IMR-90 (cell line): ENCODE results near the gene MAT2A. TPM values are rescaled to one million over a fixed set of nuclear protein-coding genes. Genes with fewer than 3 reads are reported as not detected.

Source experiments
- ATAC-seq: fragments of 200-7000 bp; cut with Tn5 transposase; 2 replicates; pipeline ENCODE4 v1.9.1; 2020; ENCODE audit warnings: low read depth, mild to moderate bottlenecking, moderate library complexity
- BruUV-seq: library from RNA; stranded (reverse); fragments of 400-500 nt; replicated peaks from 2 replicates; lab custom pipeline; 2021; lab: Mats Ljungman, UMichigan
- CTCF ChIA-PET: fragments of 300-600 bp; formaldehyde crosslinking; extraction: SDS; loops from one replicate; lab custom pipeline; 2021; ENCODE audit warnings: antibody characterized with exemption; lab: Yijun Ruan, JAX
- POLR2A ChIA-PET: fragments of 300-600 bp; sonication (Branson Sonifier 250); formaldehyde crosslinking; loops from one replicate; lab custom pipeline; 2022; ENCODE audit warnings: antibody characterized with exemption; ENCODE audit not compliant: unreplicated experiment; lab: Charles Lee
- DNase-seq: peaks from one replicate; pipeline ENCODE4 v3.0.0; 2013
- H2AFZ ChIP-seq: replicated peaks from 2 replicates; pipeline ENCODE3; 2013; ENCODE audit warnings: low read length, mild to moderate bottlenecking; ENCODE audit not compliant: poor library complexity
- H2AK5ac ChIP-seq: 2 replicates; pipeline ENCODE4 v1.6.1; 2013; ENCODE audit warnings: low read depth, low read length, inconsistent platforms
- H2AK9ac ChIP-seq: replicated peaks from 2 replicates; pipeline ENCODE3; 2013; ENCODE audit warnings: mild to moderate bottlenecking, low read depth, low read length, moderate library complexity; ENCODE audit not compliant: poor library complexity
- H2BK120ac ChIP-seq: 2 replicates; pipeline ENCODE4 v1.6.1; 2013; ENCODE audit warnings: low read depth, low read length, inconsistent platforms
- H2BK15ac ChIP-seq: 3 replicates; pipeline ENCODE4 v1.6.1; 2013; ENCODE audit warnings: low read depth, low read length, inconsistent platforms
- H2BK20ac ChIP-seq: 2 replicates; pipeline ENCODE4 v1.6.1; 2013; ENCODE audit warnings: low read depth, mild to moderate bottlenecking, inconsistent platforms, low read length, moderate library complexity
- H2BK5ac ChIP-seq: 2 replicates; pipeline ENCODE4 v1.6.1; 2013; ENCODE audit warnings: mild to moderate bottlenecking, low read depth, low read length, inconsistent platforms; ENCODE audit not compliant: poor library complexity, severe bottlenecking
- H3K14ac ChIP-seq: replicated peaks from 2 replicates; pipeline ENCODE4 v1.6.1; 2013; ENCODE audit warnings: low read depth, low read length, inconsistent platforms
- H3K18ac ChIP-seq: 2 replicates; pipeline ENCODE4 v1.6.1; 2013; ENCODE audit warnings: low read depth, low read length, control low read depth
- H3K23ac ChIP-seq: 2 replicates; pipeline ENCODE4 v1.6.1; 2013; ENCODE audit warnings: low read depth, low read length, inconsistent platforms
- H3K27ac ChIP-seq: 2 replicates; pipeline ENCODE4 v1.5.1; 2013; ENCODE audit warnings: mild to moderate bottlenecking, control low read depth, low read length; ENCODE audit not compliant: insufficient read depth
- H3K27me3 ChIP-seq: 2 replicates; pipeline ENCODE4 v1.6.1; 2013; ENCODE audit warnings: low read length; ENCODE audit not compliant: control insufficient read depth, insufficient read depth
- H3K36me3 ChIP-seq: 2 replicates; pipeline ENCODE4 v1.6.1; 2013; ENCODE audit warnings: low read length, mixed read lengths; ENCODE audit not compliant: control insufficient read depth, insufficient read depth
- H3K4ac ChIP-seq: 2 replicates; pipeline ENCODE4 v1.6.1; 2013; ENCODE audit warnings: low read depth, low read length, inconsistent platforms
- H3K4me1 ChIP-seq: 2 replicates; pipeline ENCODE4 v1.6.1; 2013; ENCODE audit warnings: low read length, mixed read lengths; ENCODE audit not compliant: control insufficient read depth, insufficient read depth
- H3K4me2 ChIP-seq: 2 replicates; pipeline ENCODE4 v1.6.1; 2013; ENCODE audit warnings: low read depth, mild to moderate bottlenecking, control low read depth, low read length, moderate library complexity
- H3K4me3 ChIP-seq: 2 replicates; pipeline ENCODE4 v1.5.1; 2013; ENCODE audit warnings: low read depth, mild to moderate bottlenecking, control low read depth, low read length, moderate library complexity; ENCODE audit not compliant: insufficient read depth
- H3K56ac ChIP-seq: 2 replicates; pipeline ENCODE4 v1.6.1; 2013; ENCODE audit warnings: low read length, inconsistent platforms; ENCODE audit not compliant: insufficient read depth; ENCODE audit errors: extremely low read depth
- H3K79me1 ChIP-seq, 2 experiments: 2 replicates each; pipeline ENCODE4 v1.6.1; 2013; ENCODE audit warnings: low read length in 2 of 2, inconsistent platforms in 1 of 2, low read depth in 1 of 2
- H3K9ac ChIP-seq: 2 replicates; pipeline ENCODE4 v1.6.1; 2013; ENCODE audit warnings: low read depth, low read length, control low read depth
- H3K9me1 ChIP-seq: 2 replicates; pipeline ENCODE4 v1.6.1; 2013; ENCODE audit warnings: low read length, inconsistent platforms; ENCODE audit not compliant: insufficient read depth
- H3K9me3 ChIP-seq: 2 replicates; pipeline ENCODE4 v1.6.1; 2013; ENCODE audit warnings: low read length; ENCODE audit not compliant: control insufficient read depth, insufficient read depth
- H4K20me1 ChIP-seq: 2 replicates; pipeline ENCODE4 v1.6.1; 2013; ENCODE audit warnings: low read length, inconsistent platforms; ENCODE audit not compliant: insufficient read depth
- H4K5ac ChIP-seq: 2 replicates; pipeline ENCODE4 v1.6.1; 2013; ENCODE audit warnings: mild to moderate bottlenecking, low read depth, low read length, control low read depth
- H4K8ac ChIP-seq, 2 experiments: 2 replicates each; pipeline ENCODE4 v1.6.1; 2013; ENCODE audit warnings: low read depth in 2 of 2, low read length in 2 of 2, control low read depth in 1 of 2, inconsistent platforms in 1 of 2
- H4K91ac ChIP-seq: 2 replicates; pipeline ENCODE4 v1.6.1; 2013; ENCODE audit warnings: low read depth, low read length, inconsistent platforms; ENCODE audit not compliant: insufficient read depth
- BHLHE40 ChIP-seq: fragments of 150-350 bp; IDR thresholded peaks from 2 replicates; pipeline ENCODE4 v1.6.1; 2016; ENCODE audit warnings: mild to moderate bottlenecking, low read depth, low read length
- CEBPB ChIP-seq: IDR thresholded peaks from 2 replicates; pipeline ENCODE4 v1.6.1; 2012; ENCODE audit warnings: low read depth, low read length, improper control_type of control experiment
- CHD1 ChIP-seq: IDR thresholded peaks from 2 replicates; pipeline ENCODE4 v1.6.1; 2012; ENCODE audit warnings: low read depth, low read length, improper control_type of control experiment
- ELK1 ChIP-seq: fragments of 150-350 bp; IDR thresholded peaks from 2 replicates; pipeline ENCODE4 v1.6.1; 2016; ENCODE audit warnings: low read depth, mild to moderate bottlenecking, low read length, moderate library complexity, borderline replicate concordance
- FOS ChIP-seq: fragments of 150-350 bp; IDR thresholded peaks from 2 replicates; pipeline ENCODE4 v1.6.1; 2016; ENCODE audit warnings: low read depth, low read length
- MAFK ChIP-seq: IDR thresholded peaks from 2 replicates; pipeline ENCODE4 v1.6.1; 2012; ENCODE audit warnings: low read depth, low read length, improper control_type of control experiment
- MAZ ChIP-seq: IDR thresholded peaks from 2 replicates; pipeline ENCODE4 v1.6.1; 2012; ENCODE audit warnings: low read depth, mild to moderate bottlenecking, low read length, improper control_type of control experiment, moderate library complexity, borderline replicate concordance
- MXI1 ChIP-seq: IDR thresholded peaks from 2 replicates; pipeline ENCODE4 v1.6.1; 2012; ENCODE audit warnings: low read depth, mild to moderate bottlenecking, low read length, moderate library complexity, borderline replicate concordance
- NFE2L2 ChIP-seq: fragments of 150-350 bp; IDR thresholded peaks from 2 replicates; pipeline ENCODE4 v1.6.1; 2016; ENCODE audit warnings: low read depth, mild to moderate bottlenecking, low read length
- POLR2A ChIP-seq: IDR thresholded peaks from 2 replicates; pipeline ENCODE4 v1.6.1; 2012; ENCODE audit warnings: mild to moderate bottlenecking, low read depth, low read length
- RAD21 ChIP-seq: IDR thresholded peaks from 2 replicates; pipeline ENCODE4 v1.6.1; 2012; ENCODE audit warnings: low read length, improper control_type of control experiment
- RCOR1 ChIP-seq: IDR thresholded peaks from 2 replicates; pipeline ENCODE4 v1.6.1; 2012; ENCODE audit warnings: mild to moderate bottlenecking, low read length, improper control_type of control experiment; ENCODE audit not compliant: insufficient replicate concordance
- SMC3 ChIP-seq: fragments of 150-350 bp; IDR thresholded peaks from 2 replicates; pipeline ENCODE4 v1.6.1; 2016; ENCODE audit warnings: low read depth, mild to moderate bottlenecking, antibody characterized with exemption, low read length, moderate library complexity
- USF2 ChIP-seq: fragments of 150-350 bp; IDR thresholded peaks from 2 replicates; pipeline ENCODE4 v1.6.1; 2017; ENCODE audit warnings: mild to moderate bottlenecking, antibody characterized with exemption, low read length, low read depth
- WGBS, 2 experiments: methylation state at CpG; one replicate each; pipeline versions ENCODE4 v1.1.5 to v1.1.7; 2013; ENCODE audit warnings: missing lambda C conversion rate in 2 of 2; ENCODE audit not compliant: insufficient read length in 1 of 2; ENCODE audit errors: extremely low coverage in 2 of 2; 5-methylcytosine and 5-hydroxymethylcytosine counted together
- dilution Hi-C: fragments of 300-500 bp; cut with HindIII; formaldehyde crosslinking; loops from one replicate; pipeline ENCODE4 v1.14.3; 2018; ENCODE audit warnings: low sequenced_read_pairs; ENCODE audit not compliant: unreplicated experiment
- in situ Hi-C: fragments of 300-500 bp; cut with MboI; formaldehyde crosslinking; loops from 3 replicates; pipeline ENCODE4 v1.14.3; 2019; ENCODE audit warnings: low sequenced_read_pairs, inconsistent platforms, mixed read lengths
- intact Hi-C: fragments of 100-400 bp; cut with micrococcal nuclease; formaldehyde crosslinking; loops from 2 replicates; pipeline ENCODE4 v1.10.0; 2022
- polyA plus RNA-seq, 3 experiments: library from polyadenylated mRNA; depleted of rRNA; stranded (reverse); fragments of >200 nt; gene quantifications; 2 replicates each; pipeline ENCODE4 v1.2.3, GENCODE V29; 2012; ENCODE audit warnings: low replicate concordance in 1 of 3
- total RNA-seq: library from RNA; depleted of rRNA; stranded (reverse); fragments of >200 nt; gene quantifications from 2 replicates; pipeline ENCODE4 v1.2.3, GENCODE V29; 2012
- TF ChIP-seq, protein P1 (sequence below): conservative IDR thresholded peaks from 2 replicates; pipeline ENCODE4 v1.5.1; 2012; ENCODE audit warnings: mild to moderate bottlenecking, low read depth, low read length, improper control_type of control experiment

MAT2A gene
- total and polyA plus RNA-seq, 2 of the 4 experiments (the other 2 are of a cell fraction), result 94.1 to 223 TPM

GRCh38 chr2:85554980-85555612 is 16.1 kb downstream of the MAT2A start:
- Histone ChIP-seq H4K91ac (no peak overlapping the region), H2BK120ac (no peak overlapping the region), H3K56ac (no peak overlapping the region), H3K14ac (no peak overlapping the region), H3K9me1 (peaks cover 12% of the 10 kb centered on the region), H3K27me3 (no peaks in the 10 kb centered on the region), H2BK15ac (no peak overlapping the region), H3K4ac (no peak overlapping the region), H3K27ac (no peak overlapping the region), H3K4me3 (no peak overlapping the region), H3K79me1 (peaks cover 26 to 60% of the 10 kb centered on the region in 2 experiments), H3K9ac (no peak overlapping the region), H3K23ac (no peak overlapping the region), H2AK9ac (no peak overlapping the region), H3K4me2 (no peak overlapping the region), H4K20me1 (no peaks in the 10 kb centered on the region), H4K8ac (no peak overlapping the region), H3K18ac (no peak overlapping the region), H3K9me3 (no peaks in the 10 kb centered on the region), H2BK20ac (no peak overlapping the region), H2BK5ac (no peak overlapping the region), H2AK5ac (no peak overlapping the region), H3K4me1 (peaks cover 13% of the 10 kb centered on the region), H3K36me3 (peaks cover 51% of the 10 kb centered on the region), H2AFZ (no peak overlapping the region), H4K5ac (no peak overlapping the region)
- ATAC-seq, result no peak
- DNase-seq, result no peak
- intact Hi-C loops, result loop anchor here (5.0 kb wide), 1 partner anchor 228 kb away; the partner anchor contains the start of gene TGOLN2
- no CpG with 5 or more reads among the region's 3 CpGs for WGBS, 2 experiments
- in situ Hi-C loops, result loop anchor here (5.0 to 10.0 kb wide), 2 partner anchors 133 to 490 kb away; no protein-coding TSS in a partner anchor
- dilution Hi-C loops, result no loop called here
- ChIA-PET POLR2A (interaction anchor here (1.2 kb wide), 1 partner anchor 136 kb away, joined by 3 read pairs; no protein-coding TSS in a partner anchor), CTCF (interaction anchor here (6.8 kb wide), 1 partner anchor 135 kb away, joined by 46 read pairs; the partner anchor contains the start of gene SH2D6)
- BruUV-seq, result no TSS peak
- TF ChIP-seq FOS (no peak), NFE2L2 (no peak), RAD21 (no peak), SMC3 (no peak), CHD1 (no peak), BHLHE40 (no peak), MAZ (no peak), ELK1 (no peak), CEBPB (no peak), USF2 (no peak), MXI1 (no peak), POLR2A (no peak), MAFK (no peak), RCOR1 (no peak)
- TF ChIP-seq, protein P1, sequence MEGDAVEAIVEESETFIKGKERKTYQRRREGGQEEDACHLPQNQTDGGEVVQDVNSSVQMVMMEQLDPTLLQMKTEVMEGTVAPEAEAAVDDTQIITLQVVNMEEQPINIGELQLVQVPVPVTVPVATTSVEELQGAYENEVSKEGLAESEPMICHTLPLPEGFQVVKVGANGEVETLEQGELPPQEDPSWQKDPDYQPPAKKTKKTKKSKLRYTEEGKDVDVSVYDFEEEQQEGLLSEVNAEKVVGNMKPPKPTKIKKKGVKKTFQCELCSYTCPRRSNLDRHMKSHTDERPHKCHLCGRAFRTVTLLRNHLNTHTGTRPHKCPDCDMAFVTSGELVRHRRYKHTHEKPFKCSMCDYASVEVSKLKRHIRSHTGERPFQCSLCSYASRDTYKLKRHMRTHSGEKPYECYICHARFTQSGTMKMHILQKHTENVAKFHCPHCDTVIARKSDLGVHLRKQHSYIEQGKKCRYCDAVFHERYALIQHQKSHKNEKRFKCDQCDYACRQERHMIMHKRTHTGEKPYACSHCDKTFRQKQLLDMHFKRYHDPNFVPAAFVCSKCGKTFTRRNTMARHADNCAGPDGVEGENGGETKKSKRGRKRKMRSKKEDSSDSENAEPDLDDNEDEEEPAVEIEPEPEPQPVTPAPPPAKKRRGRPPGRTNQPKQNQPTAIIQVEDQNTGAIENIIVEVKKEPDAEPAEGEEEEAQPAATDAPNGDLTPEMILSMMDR, result no peak
